ENCODE data around the gene VAV2. TPM values are rescaled to one million over a fixed set of nuclear protein-coding genes. Genes with fewer than 3 reads are reported as not detected.

The VAV2 gene
- total RNA-seq, 3 donors from 2014 or later: 29.4 to 34.8 (median 34.5) TPM

GRCh38 chr9:133869674-133870405 lies 122.3 kb downstream of the VAV2 start:
- no peaks in the 10 kb centered on the region for H3K36me3 ChIP-seq (ENCODE audit: low read depth)
- no peaks in the 10 kb centered on the region for H3K4me1 ChIP-seq (ENCODE audit: low read depth)
- TF ChIP-seq, protein P1, sequence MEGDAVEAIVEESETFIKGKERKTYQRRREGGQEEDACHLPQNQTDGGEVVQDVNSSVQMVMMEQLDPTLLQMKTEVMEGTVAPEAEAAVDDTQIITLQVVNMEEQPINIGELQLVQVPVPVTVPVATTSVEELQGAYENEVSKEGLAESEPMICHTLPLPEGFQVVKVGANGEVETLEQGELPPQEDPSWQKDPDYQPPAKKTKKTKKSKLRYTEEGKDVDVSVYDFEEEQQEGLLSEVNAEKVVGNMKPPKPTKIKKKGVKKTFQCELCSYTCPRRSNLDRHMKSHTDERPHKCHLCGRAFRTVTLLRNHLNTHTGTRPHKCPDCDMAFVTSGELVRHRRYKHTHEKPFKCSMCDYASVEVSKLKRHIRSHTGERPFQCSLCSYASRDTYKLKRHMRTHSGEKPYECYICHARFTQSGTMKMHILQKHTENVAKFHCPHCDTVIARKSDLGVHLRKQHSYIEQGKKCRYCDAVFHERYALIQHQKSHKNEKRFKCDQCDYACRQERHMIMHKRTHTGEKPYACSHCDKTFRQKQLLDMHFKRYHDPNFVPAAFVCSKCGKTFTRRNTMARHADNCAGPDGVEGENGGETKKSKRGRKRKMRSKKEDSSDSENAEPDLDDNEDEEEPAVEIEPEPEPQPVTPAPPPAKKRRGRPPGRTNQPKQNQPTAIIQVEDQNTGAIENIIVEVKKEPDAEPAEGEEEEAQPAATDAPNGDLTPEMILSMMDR (IDR thresholded peaks at IDR 0.05): no peak
- no peaks in the 10 kb centered on the region for H3K9me3 ChIP-seq
- ATAC-seq (no peak), DNase-seq (no peak)
- H3K4me3 ChIP-seq: no peak overlapping the region
- intact Hi-C loops (cut with DNase I, micrococcal nuclease): no loop called here

GRCh38 chr9:133868203-133868602 lies 123.9 kb downstream of the VAV2 start:
- Histone ChIP-seq H3K4me3 (no peak overlapping the region), H3K36me3 (ENCODE audit: low read depth) (no peaks in the 10 kb centered on the region), H3K9me3 (no peaks in the 10 kb centered on the region), H3K4me1 (ENCODE audit: low read depth) (no peaks in the 10 kb centered on the region)
- ATAC-seq (no peak), DNase-seq (no peak)
- TF ChIP-seq, protein P1 (IDR thresholded peaks at IDR 0.05): no peak
- intact Hi-C loops (cut with DNase I, micrococcal nuclease): no loop called here

DNA sequence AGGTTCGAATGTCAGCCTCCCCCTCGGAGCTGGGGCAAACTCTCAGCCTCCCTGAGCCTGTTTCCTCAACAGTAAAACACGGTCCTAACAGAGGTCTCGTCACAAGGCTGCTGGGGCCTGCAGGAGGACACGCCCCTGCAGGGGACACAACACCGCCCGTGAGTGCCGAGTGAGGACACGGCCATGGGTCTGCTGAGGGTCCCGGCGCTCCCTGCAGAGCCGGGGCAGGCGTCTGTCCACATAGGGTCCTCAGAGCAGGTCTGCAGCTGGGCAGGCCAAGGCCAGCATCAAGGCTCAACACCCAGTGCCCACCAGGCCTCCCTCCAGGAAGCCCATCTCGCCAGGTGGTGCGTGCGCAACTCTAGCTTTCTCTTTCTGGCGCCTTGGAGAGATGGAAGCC lies 125.2 kb downstream of the VAV2 start:
- TF ChIP-seq, protein P1 (IDR thresholded peaks at IDR 0.05): no peak
- Histone ChIP-seq H3K36me3 (ENCODE audit: low read depth) (no peaks in the 10 kb centered on the region), H3K4me1 (ENCODE audit: low read depth) (no peaks in the 10 kb centered on the region), H3K4me3 (no peak overlapping the region), H3K9me3 (no peaks in the 10 kb centered on the region)
- ATAC-seq (no peak), DNase-seq (no peak)
- intact Hi-C loops (cut with DNase I, micrococcal nuclease): no loop called here

DNA sequence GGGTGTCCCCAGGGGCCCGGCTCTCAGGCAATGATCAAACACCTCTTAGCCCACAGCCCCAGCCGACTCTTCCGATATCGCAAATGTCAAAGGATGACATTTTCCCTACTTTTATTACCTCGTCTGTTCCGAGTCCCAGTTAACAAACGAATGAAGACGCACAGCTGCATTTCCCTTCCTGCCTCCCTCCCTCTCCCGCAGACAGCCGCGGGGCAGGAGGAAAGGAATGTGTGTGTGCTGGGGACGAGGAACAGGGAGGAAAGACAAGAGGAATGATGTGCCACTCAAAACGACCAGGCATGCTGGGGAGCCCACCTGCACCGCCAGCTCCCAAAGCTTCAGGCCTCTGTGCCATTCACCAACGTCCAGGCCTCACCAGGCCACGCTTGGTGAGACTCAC lies 128.1 kb downstream of the VAV2 start:
- intact Hi-C loops (cut with DNase I, micrococcal nuclease): no loop called here
- DNase-seq (no peak), ATAC-seq (no peak)
- Histone ChIP-seq H3K36me3 (ENCODE audit: low read depth) (no peaks in the 10 kb centered on the region), H3K9me3 (no peaks in the 10 kb centered on the region), H3K4me1 (ENCODE audit: low read depth) (no peaks in the 10 kb centered on the region), H3K4me3 (no peak overlapping the region)
- TF ChIP-seq, protein P1 (IDR thresholded peaks at IDR 0.05): no peak

DNA sequence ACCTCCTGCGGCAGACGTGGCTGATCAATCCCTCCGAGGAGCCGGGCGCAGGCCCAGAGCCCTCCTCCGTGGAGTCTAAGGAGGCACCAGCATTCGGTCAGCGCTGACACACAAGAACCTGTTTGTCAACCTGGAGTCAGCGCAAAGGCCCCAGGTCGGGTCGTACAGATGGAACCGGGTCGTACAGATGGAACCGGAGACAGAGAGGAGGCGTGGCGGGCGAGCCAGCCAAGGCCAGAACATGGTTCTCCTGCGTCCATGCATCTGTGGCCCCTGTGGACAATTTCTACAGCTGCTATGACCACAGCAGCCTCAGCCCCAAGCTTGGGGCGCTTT lies 128.9 kb downstream of the VAV2 start:
- Histone ChIP-seq H3K4me1 (ENCODE audit: low read depth) (no peaks in the 10 kb centered on the region), H3K36me3 (ENCODE audit: low read depth) (no peaks in the 10 kb centered on the region), H3K4me3 (no peak overlapping the region), H3K9me3 (no peaks in the 10 kb centered on the region)
- DNase-seq: no peak
- intact Hi-C loops (cut with DNase I, micrococcal nuclease): no loop called here
- no peak for ATAC-seq
- TF ChIP-seq, protein P1 (IDR thresholded peaks at IDR 0.05): no peak
